Neural crest cell (in vitro differentiated cells): ENCODE results near the gene MARCHF5. TPM values are rescaled to one million over a fixed set of nuclear protein-coding genes. Genes with fewer than 3 reads are reported as not detected.

Experiments used
- DNase-seq: peaks from one replicate; pipeline ENCODE4 v3.0.0; 2021; ENCODE audit warnings: low read depth, mixed read lengths, low spot score
- H3K27ac Mint-ChIP-seq: one replicate; pipeline ENCODE4 v1.8.0; 2021; ENCODE audit warnings: mild to moderate bottlenecking, mixed read lengths; ENCODE audit not compliant: unreplicated experiment
- H3K27me3 Mint-ChIP-seq: 2 replicates; pipeline ENCODE4 v1.8.0; 2021; ENCODE audit warnings: low read depth, mild to moderate bottlenecking, mixed read lengths
- H3K36me3 Mint-ChIP-seq: 2 replicates; pipeline ENCODE4 v1.8.0; 2021; ENCODE audit warnings: low read depth, mild to moderate bottlenecking, mixed read lengths
- H3K4me1 Mint-ChIP-seq: 2 replicates; pipeline ENCODE4 v1.8.0; 2021; ENCODE audit warnings: mixed read lengths
- H3K4me3 Mint-ChIP-seq: one replicate; pipeline ENCODE4 v1.8.0; 2021; ENCODE audit warnings: mild to moderate bottlenecking, mixed read lengths
- H3K9me3 Mint-ChIP-seq: 2 replicates; pipeline ENCODE4 v1.8.0; 2021; ENCODE audit warnings: mixed read lengths
- total RNA-seq: library from RNA; stranded (reverse); gene quantifications from 2 replicates; pipeline ENCODE4 v1.2.1, GENCODE V29; 2021
- TF ChIP-seq, protein P1 (sequence below): fragments of 200-600 bp; sonication (generic); conservative IDR thresholded peaks from 2 replicates; pipeline ENCODE4 v1.5.0; 2021; ENCODE audit warnings: antibody characterized with exemption, mild to moderate bottlenecking

The MARCHF5 gene
- total RNA-seq, 1 donor from 2014 or later, result 56.2 TPM

DNA sequence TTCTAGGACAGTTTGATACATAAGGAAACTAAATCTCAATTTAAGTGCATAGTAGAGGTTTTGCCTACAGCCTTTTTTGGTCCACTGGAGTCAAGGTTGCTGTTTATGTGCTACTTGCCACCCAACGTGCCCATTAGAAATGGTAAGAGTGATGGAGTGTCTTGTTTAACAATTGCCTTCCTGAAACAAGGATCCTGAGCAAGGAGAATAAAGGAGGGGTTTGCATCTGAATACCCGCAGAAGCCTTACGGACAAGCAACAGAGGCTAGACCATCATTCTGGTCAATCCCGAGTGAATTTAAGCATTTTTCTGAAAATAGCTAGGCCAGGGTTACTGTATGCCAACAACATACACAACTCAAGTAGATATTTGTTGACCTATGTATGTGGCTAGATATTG, 63.6 kb downstream of the MARCHF5 start:
- Mint-ChIP-seq H3K4me1 (no peaks in the 10 kb centered on the region), H3K9me3 (peaks cover 6% of the 10 kb centered on the region), H3K36me3 (peaks cover 8% of the 10 kb centered on the region), H3K27me3 (peaks cover 5% of the 10 kb centered on the region), H3K4me3 (no peak overlapping the region), H3K27ac (no peak overlapping the region)
- no peak for DNase-seq
- TF ChIP-seq, protein P1, sequence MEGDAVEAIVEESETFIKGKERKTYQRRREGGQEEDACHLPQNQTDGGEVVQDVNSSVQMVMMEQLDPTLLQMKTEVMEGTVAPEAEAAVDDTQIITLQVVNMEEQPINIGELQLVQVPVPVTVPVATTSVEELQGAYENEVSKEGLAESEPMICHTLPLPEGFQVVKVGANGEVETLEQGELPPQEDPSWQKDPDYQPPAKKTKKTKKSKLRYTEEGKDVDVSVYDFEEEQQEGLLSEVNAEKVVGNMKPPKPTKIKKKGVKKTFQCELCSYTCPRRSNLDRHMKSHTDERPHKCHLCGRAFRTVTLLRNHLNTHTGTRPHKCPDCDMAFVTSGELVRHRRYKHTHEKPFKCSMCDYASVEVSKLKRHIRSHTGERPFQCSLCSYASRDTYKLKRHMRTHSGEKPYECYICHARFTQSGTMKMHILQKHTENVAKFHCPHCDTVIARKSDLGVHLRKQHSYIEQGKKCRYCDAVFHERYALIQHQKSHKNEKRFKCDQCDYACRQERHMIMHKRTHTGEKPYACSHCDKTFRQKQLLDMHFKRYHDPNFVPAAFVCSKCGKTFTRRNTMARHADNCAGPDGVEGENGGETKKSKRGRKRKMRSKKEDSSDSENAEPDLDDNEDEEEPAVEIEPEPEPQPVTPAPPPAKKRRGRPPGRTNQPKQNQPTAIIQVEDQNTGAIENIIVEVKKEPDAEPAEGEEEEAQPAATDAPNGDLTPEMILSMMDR, result no peak

DNA sequence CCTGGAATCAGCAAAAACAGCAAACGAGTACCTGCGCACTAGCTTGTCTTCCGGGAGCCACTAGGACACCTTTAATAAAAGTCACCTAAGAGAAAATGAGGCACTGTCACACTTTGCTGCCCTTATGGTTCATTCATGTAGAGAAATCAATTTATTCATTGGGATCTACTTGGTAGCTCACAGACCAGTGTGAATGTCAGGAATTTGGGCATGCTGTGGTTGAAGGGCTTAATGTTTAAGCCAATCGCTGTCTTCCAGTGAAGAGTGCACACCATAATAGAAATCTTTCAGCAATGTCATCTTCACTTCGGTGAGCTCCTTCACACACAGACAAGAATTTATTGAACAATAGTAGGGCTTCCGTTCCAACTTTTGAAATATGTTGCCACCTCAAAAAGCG, 65.1 kb downstream of the MARCHF5 start:
- no peaks in the 10 kb centered on the region for H3K4me1 Mint-ChIP-seq
- DNase-seq, result no peak
- no peaks in the 10 kb centered on the region for H3K36me3 Mint-ChIP-seq
- H3K4me3 Mint-ChIP-seq, result no peak overlapping the region
- TF ChIP-seq, protein P1, result no peak
- peaks cover 8% of the 10 kb centered on the region for H3K9me3 Mint-ChIP-seq
- H3K27me3 Mint-ChIP-seq, result peaks cover 8% of the 10 kb centered on the region
- no peak overlapping the region for H3K27ac Mint-ChIP-seq

DNA sequence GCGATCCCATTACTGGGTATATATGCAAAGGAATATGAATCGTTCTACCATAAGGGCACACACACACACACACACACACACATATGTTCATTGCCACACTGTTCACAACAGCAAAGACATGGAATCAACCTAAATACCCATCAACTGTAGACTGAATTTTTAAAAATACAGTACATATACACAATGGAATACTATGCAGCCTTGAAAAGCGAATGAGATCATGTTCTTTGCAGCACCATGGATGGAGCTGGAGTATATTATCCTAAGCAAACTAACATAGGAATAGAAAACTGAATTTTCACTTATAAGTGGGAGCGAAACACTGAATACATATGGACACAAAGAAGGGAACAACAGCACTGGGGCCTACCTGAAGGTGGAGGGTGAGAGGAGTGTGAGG, 72.5 kb downstream of the MARCHF5 start:
- no peaks in the 10 kb centered on the region for H3K4me1 Mint-ChIP-seq
- no peak overlapping the region for H3K4me3 Mint-ChIP-seq
- H3K36me3 Mint-ChIP-seq, result no peaks in the 10 kb centered on the region
- TF ChIP-seq, protein P1, result no peak
- peaks cover 11% of the 10 kb centered on the region for H3K27me3 Mint-ChIP-seq
- H3K9me3 Mint-ChIP-seq, result peaks cover 10% of the 10 kb centered on the region
- no peak overlapping the region for H3K27ac Mint-ChIP-seq
- DNase-seq, result no peak

DNA sequence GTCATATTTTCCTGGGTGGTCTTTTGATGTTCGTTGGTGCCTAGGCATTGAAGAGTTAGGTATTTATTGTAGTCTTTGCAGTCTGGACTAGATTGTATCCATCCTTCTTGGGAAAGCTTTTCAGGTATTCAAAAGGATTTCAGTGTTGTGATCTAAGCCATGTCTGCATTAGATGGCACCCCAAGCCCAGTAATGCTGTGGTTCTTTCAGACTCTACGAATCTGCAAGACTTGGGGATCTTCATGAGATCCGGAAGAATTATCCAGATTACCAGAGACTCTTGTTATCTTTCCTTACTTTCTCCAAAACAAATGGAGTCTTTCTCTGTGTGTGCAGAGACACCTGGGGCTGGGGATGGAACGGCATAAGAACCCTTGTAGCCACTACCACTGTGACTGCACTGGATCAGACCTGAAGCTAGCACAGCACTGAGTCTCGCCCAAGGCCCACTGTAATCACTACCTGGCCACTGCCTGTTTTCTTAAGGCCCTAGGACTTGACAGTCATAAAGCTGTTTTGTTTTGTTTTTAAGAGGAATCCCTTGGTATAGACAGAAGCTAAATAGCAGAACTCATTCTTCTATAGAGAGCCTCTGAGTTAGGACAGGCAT, 75.5 kb downstream of the MARCHF5 start:
- Mint-ChIP-seq H3K4me1 (no peaks in the 10 kb centered on the region), H3K9me3 (peaks cover 5% of the 10 kb centered on the region), H3K27ac (peak overlapping the region; percentile 64), H3K27me3 (peaks cover under 1% of the 10 kb centered on the region), H3K4me3 (no peak overlapping the region), H3K36me3 (no peaks in the 10 kb centered on the region)
- TF ChIP-seq, protein P1, result no peak
- DNase-seq, result no peak

DNA sequence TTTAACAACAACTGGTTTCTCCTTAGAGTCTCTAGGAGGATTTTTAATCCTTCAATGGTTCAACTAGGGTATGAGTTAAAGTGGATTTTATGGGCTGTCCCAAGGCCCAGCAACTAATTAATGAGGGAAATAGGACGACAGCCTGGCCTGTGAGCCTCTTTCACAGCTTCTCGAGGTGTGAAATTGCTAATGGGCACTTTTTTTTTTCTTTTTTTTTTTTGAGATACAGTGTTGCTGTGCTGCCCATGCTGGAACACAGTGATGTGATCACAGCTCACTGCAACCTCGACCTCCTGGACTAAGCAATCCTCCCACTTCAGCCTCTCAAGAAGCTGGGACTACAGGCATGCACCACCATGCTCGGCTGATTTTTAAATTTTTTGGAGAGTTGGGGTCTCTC, 87.0 kb downstream of the MARCHF5 start:
- Mint-ChIP-seq H3K36me3 (no peaks in the 10 kb centered on the region), H3K4me1 (no peaks in the 10 kb centered on the region), H3K27me3 (peaks cover 21% of the 10 kb centered on the region), H3K27ac (no peak overlapping the region), H3K9me3 (no peaks in the 10 kb centered on the region), H3K4me3 (no peak overlapping the region)
- no peak for DNase-seq
- TF ChIP-seq, protein P1, result no peak

DNA sequence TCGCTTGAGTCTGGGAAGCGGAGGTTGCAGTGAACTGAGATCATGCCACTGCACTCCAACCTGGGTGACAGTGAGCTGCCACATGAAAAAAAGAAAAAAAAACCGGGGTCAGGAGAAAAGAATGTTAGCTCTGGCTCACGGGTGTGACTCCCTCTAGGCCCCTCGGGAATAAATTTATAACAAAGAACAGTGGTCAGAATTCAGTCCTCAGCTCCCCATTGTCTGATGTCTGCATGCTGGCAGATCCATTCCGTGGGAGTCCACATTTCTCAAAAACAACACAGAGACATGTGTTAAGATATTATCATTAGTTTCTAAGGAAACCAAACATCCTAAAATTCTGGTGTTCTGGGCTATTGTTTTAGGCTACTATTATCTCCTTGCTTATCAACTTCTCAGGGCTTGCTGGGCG, 90.6 kb downstream of the MARCHF5 start:
- Mint-ChIP-seq H3K9me3 (no peaks in the 10 kb centered on the region), H3K36me3 (no peaks in the 10 kb centered on the region), H3K27me3 (peaks cover 21% of the 10 kb centered on the region), H3K27ac (no peak overlapping the region), H3K4me1 (no peaks in the 10 kb centered on the region), H3K4me3 (no peak overlapping the region)
- no peak for DNase-seq
- TF ChIP-seq, protein P1, result no peak
